ENCODE data around the gene SRSF1. TPM values are rescaled to one million over a fixed set of nuclear protein-coding genes. Genes with fewer than 3 reads are reported as not detected.

The SRSF1 gene
- total and polyA plus RNA-seq, 2 of the 4 experiments (the other 2 are of a cell fraction), result 190 to 357 TPM

DNA sequence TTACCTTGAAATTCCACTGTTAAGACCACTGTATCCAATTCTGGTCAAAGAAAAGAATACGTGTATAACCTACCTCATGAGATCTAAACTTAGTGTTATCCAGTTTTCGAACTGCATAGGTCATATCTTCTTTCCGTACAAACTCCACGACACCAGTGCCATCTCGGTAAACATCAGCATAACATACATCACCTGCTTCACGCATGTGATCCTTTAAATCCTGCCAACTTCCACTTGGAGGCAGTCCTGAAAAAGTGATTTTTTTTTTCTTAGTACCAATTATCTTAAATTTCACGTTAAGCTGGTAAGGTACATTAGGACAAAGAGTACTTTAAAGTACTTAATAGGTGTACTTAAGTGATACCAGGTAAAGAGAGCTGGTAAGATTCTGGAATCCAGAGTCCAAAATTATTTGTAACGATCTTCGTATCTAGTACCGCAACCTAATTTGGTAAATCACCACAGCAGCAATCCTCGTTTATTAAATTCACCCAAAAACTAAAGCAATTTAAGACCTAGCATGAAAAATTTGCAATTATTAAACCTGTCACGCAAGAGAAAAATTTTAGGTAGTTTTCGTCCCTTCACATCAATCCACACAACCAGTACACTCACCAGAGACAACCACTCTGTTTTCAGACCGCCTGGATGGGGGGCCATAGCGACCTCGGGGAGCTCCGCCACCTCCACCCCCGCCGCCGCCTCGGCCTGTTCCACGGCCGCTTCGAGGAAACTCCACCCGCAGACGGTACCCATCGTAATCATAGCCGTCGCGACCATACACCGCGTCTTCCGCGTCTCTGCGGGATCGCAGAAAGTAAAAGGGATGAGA, 1.1 kb downstream of the SRSF1 start:
- Histone ChIP-seq H3K56ac (ENCODE audit: extremely low read depth, insufficient read depth, low read length) (peak overlapping the region; percentile 80), H3K4me1 (ENCODE audit: control insufficient read depth, insufficient read depth, low read length) (0 out of 2 replicates have a peak, but pooled peaks cover 2% of the 10 kb centered on the region), H3K14ac (replicated peaks; ENCODE audit: low read depth, low read length) (peak overlapping the region; percentile 79), H3K27me3 (ENCODE audit: control insufficient read depth, insufficient read depth, low read length) (no peaks in the 10 kb centered on the region), H2BK20ac (ENCODE audit: low read depth, low read length) (no peak overlapping the region), H3K27ac (ENCODE audit: insufficient read depth, low read length) (peak overlapping the region; percentile 93), H3K36me3 (ENCODE audit: control insufficient read depth, insufficient read depth, low read length) (peaks cover 17% of the 10 kb centered on the region), H2AK9ac (replicated peaks; ENCODE audit: low read depth, low read length, poor library complexity) (peak overlapping the region; percentile 100), H3K4ac (ENCODE audit: low read depth, low read length) (peak overlapping the region; percentile 100), H3K9ac (ENCODE audit: low read depth, low read length) (peak overlapping the region; percentile 97), H3K18ac (ENCODE audit: low read depth, low read length) (no peak overlapping the region), H2AFZ (replicated peaks; ENCODE audit: low read length, poor library complexity) (peak overlapping the region; percentile 92), H3K4me3 (ENCODE audit: insufficient read depth, low read depth, low read length) (peak overlapping the region; percentile 63), H4K20me1 (ENCODE audit: insufficient read depth, low read length) (peaks cover 47% of the 10 kb centered on the region), H4K5ac (ENCODE audit: low read depth, low read length) (no peak overlapping the region), H2BK120ac (ENCODE audit: low read depth, low read length) (no peak overlapping the region), H3K9me1 (ENCODE audit: insufficient read depth, low read length) (no peaks in the 10 kb centered on the region), H3K4me2 (ENCODE audit: low read depth, low read length) (peak overlapping the region; percentile 79), H3K23ac (ENCODE audit: low read depth, low read length) (peak overlapping the region; percentile 99), H4K8ac (ENCODE audit: low read depth in 2 of 2, low read length in 2 of 2) (peak overlapping the region in 1 of 2 experiments; percentile 97; a peak in 1 of 4 replicates), H4K91ac (ENCODE audit: insufficient read depth, low read depth, low read length) (no peak overlapping the region), H2AK5ac (ENCODE audit: low read depth, low read length) (peak overlapping the region; percentile 100), H3K79me1 (ENCODE audit: low read depth in 1 of 2, low read length in 2 of 2) (peaks cover 4 to 31% of the 10 kb centered on the region in 2 experiments; a peak in 3 of 4 replicates), H2BK15ac (ENCODE audit: low read depth, low read length) (no peak overlapping the region), H3K9me3 (ENCODE audit: control insufficient read depth, insufficient read depth, low read length) (no peaks in the 10 kb centered on the region), H2BK5ac (ENCODE audit: low read depth, low read length, poor library complexity, severe bottlenecking) (peak overlapping the region; percentile 95)
- BruUV-seq (replicated peaks), result no TSS peak
- in situ Hi-C loops (cut with MboI; ENCODE audit: low sequenced_read_pairs) (loop anchor here (5.0 to 10.0 kb wide), 3 partner anchors 81 to 881 kb away; no protein-coding TSS in a partner anchor), dilution Hi-C loops (cut with HindIII; ENCODE audit: low sequenced_read_pairs, unreplicated experiment) (no loop called here), intact Hi-C loops (cut with micrococcal nuclease) (no loop called here)
- no peak for DNase-seq
- ChIA-PET POLR2A (ENCODE audit: unreplicated experiment) (interaction anchor here (0.6 to 1.2 kb wide), 3 partner anchors 55 to 153 kb away, joined by 5 to 6 read pairs (median 5); no protein-coding TSS in a partner anchor), CTCF (interaction anchor here (1.0 to 1.7 kb wide), 4 partner anchors 106 to 173 kb away, joined by 3 to 5 read pairs (median 4); no protein-coding TSS in a partner anchor)
- TF ChIP-seq, protein P1, sequence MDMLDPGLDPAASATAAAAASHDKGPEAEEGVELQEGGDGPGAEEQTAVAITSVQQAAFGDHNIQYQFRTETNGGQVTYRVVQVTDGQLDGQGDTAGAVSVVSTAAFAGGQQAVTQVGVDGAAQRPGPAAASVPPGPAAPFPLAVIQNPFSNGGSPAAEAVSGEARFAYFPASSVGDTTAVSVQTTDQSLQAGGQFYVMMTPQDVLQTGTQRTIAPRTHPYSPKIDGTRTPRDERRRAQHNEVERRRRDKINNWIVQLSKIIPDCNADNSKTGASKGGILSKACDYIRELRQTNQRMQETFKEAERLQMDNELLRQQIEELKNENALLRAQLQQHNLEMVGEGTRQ (IDR thresholded peaks at IDR 0.05; ENCODE audit: low read depth, low read length), result no peak
- no peak for TF ChIP-seq FOS (IDR thresholded peaks at IDR 0.05; ENCODE audit: low read depth, low read length)
- no peak for TF ChIP-seq NFE2L2 (IDR thresholded peaks at IDR 0.05; ENCODE audit: low read depth, low read length)
- no peak for TF ChIP-seq CEBPB (IDR thresholded peaks at IDR 0.05; ENCODE audit: low read depth, low read length)
- no peak for TF ChIP-seq RAD21 (IDR thresholded peaks at IDR 0.05; ENCODE audit: low read length)
- TF ChIP-seq CHD1 (IDR thresholded peaks at IDR 0.05; ENCODE audit: low read depth, low read length), result no peak
- no peak for TF ChIP-seq RCOR1 (IDR thresholded peaks at IDR 0.05; ENCODE audit: insufficient replicate concordance, low read length)
- TF ChIP-seq, protein P2, sequence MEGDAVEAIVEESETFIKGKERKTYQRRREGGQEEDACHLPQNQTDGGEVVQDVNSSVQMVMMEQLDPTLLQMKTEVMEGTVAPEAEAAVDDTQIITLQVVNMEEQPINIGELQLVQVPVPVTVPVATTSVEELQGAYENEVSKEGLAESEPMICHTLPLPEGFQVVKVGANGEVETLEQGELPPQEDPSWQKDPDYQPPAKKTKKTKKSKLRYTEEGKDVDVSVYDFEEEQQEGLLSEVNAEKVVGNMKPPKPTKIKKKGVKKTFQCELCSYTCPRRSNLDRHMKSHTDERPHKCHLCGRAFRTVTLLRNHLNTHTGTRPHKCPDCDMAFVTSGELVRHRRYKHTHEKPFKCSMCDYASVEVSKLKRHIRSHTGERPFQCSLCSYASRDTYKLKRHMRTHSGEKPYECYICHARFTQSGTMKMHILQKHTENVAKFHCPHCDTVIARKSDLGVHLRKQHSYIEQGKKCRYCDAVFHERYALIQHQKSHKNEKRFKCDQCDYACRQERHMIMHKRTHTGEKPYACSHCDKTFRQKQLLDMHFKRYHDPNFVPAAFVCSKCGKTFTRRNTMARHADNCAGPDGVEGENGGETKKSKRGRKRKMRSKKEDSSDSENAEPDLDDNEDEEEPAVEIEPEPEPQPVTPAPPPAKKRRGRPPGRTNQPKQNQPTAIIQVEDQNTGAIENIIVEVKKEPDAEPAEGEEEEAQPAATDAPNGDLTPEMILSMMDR (conservative IDR thresholded peaks at IDR 0.05; ENCODE audit: low read depth, low read length), result no peak
- no peak for TF ChIP-seq SMC3 (IDR thresholded peaks at IDR 0.05; ENCODE audit: low read depth, low read length)
- TF ChIP-seq MAZ (IDR thresholded peaks at IDR 0.05; ENCODE audit: borderline replicate concordance, low read depth, low read length), result no peak
- TF ChIP-seq MAFK (IDR thresholded peaks at IDR 0.05; ENCODE audit: low read depth, low read length), result no peak
- no peak for TF ChIP-seq ELK1 (IDR thresholded peaks at IDR 0.05; ENCODE audit: borderline replicate concordance, low read depth, low read length)
- ATAC-seq (ENCODE audit: low read depth), result no peak; the same call in none of the 2 replicates
- 1% methylated on average over 9 of the region's 36 CpGs; no CpG with 5 or more reads in 1 of the 2 experiments for WGBS, 2 experiments (ENCODE audit: extremely low coverage in 2 of 2, insufficient read length in 1 of 2)

Measured in IMR-90 (cell line).